Esophagus (tissue), 2 donors: ENCODE measurements around the gene FIBIN. TPM values are rescaled to one million over a fixed set of nuclear protein-coding genes. Genes with fewer than 3 reads are reported as not detected.

Experiments used
- H3K27ac ChIP-seq, 2 donors: one replicate each; pipeline ENCODE4 v1.5.1; 2013; ENCODE audit warnings: low read depth in 2 of 2, mild to moderate bottlenecking in 2 of 2, inconsistent platforms in 1 of 2, low read length in 1 of 2, moderate library complexity in 1 of 2
- H3K27me3 ChIP-seq, 2 donors: one replicate each; pipeline ENCODE4 v1.6.1; 2013; ENCODE audit warnings: low read length in 2 of 2, control low read depth in 1 of 2, mild to moderate bottlenecking in 1 of 2; ENCODE audit not compliant: insufficient read depth in 2 of 2, control insufficient read depth in 1 of 2
- H3K36me3 ChIP-seq, 2 donors: one replicate each; pipeline ENCODE4 v1.6.1; 2013; ENCODE audit warnings: low read length in 1 of 2; ENCODE audit not compliant: control insufficient read depth in 2 of 2, insufficient read depth in 2 of 2
- H3K4me1 ChIP-seq, 2 donors: one replicate each; pipeline ENCODE4 v1.6.1; 2013; ENCODE audit warnings: low read length in 1 of 2; ENCODE audit not compliant: control insufficient read depth in 2 of 2, insufficient read depth in 2 of 2
- H3K4me3 ChIP-seq, 2 donors: one replicate each; pipeline ENCODE4 v1.5.1; 2013; ENCODE audit warnings: low read length in 2 of 2, mild to moderate bottlenecking in 2 of 2, low read depth in 1 of 2, moderate library complexity in 1 of 2
- H3K9me3 ChIP-seq, 2 donors: one replicate each; pipeline ENCODE4 v1.6.1; 2013; ENCODE audit warnings: mild to moderate bottlenecking in 2 of 2, low read depth in 1 of 2, low read length in 1 of 2, moderate library complexity in 1 of 2; ENCODE audit not compliant: control insufficient read depth in 2 of 2, insufficient read depth in 1 of 2
- WGBS, 2 donors: extraction: QIAGEN DNeasy Blood & Tissue Kit; methylation state at CpG; one replicate each; pipeline ENCODE4 v1.1.7; 2013; 5-methylcytosine and 5-hydroxymethylcytosine counted together
- polyA plus RNA-seq, 2 donors: library from polyadenylated mRNA; stranded (reverse); fragments of 200-250 nt; gene quantifications; one replicate each; pipeline ENCODE4 v1.2.3, GENCODE V29; 2013
- donor health status: healthy with polysubstance abuse.
- donor health status: Bipolar disorder and iron deficiency.

Gene FIBIN
- polyA plus RNA-seq, 2 donors: 1.6 to 5.4 TPM

DNA sequence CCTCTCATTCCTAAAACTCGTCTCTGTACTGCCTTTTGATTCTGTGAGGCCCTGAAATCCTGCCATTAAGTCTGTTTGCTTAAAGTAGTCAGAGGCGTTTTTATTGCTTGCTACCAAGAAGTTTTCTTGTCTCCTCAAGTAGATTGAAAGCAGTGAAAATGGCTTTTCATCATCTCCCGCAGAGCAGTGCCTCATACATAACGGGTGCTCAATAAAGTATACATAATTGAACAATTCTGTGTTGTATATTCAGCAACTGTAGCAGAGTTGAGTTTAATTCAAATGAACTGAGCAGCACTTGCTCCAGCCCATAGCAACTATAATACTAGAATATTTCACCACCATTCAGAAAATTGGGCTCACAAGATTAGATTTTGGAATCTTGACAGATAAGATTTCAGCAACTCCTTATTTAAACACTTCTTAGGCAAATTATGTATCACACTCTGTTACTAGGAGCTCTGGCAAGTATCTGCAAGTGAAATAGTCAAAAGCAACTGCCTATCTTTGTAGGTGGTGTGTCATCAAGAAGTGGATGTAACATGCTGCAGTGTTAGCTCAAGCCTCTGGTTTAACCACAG is 20.0 kb downstream of the FIBIN start:
- H3K4me1 ChIP-seq: no peaks in the 10 kb centered on the region
- no peaks in the 10 kb centered on the region for H3K27me3 ChIP-seq
- no peak overlapping the region for H3K27ac ChIP-seq
- H3K9me3 ChIP-seq: no peaks in the 10 kb centered on the region
- 39 to 40% methylated on average over 4 of the region's 4 CpGs for WGBS, 2 donors
- no peaks in the 10 kb centered on the region for H3K36me3 ChIP-seq
- H3K4me3 ChIP-seq: no peak overlapping the region

DNA sequence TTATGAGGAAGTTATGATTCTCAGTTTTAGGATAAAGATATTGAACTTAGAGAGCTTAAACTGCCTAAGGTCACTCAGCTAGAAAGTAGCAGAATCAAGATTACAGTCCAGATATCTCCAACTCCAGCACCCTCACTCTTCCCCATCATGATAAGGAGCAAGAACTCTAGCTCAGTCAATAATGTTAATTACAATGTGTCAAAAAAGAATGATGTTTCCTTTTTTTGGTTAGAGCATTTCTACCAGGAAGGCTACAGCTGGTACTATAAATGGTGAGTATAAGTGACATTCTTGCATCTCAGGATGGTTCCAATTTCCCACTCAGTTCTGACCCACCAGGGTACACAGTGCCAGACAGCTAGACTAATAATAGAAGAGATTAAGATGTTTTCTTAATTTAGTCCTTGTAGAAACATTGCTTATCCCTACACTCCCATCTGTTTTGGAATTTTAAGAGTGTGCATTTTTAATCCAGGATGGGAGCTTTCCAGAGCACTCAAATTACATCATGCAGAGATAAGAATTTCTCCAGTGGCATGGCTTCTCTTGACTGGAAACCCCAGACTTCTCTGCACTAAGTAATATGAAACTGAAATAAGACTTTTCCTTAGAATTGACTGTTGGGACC is 25.1 kb downstream of the FIBIN start:
- no peaks in the 10 kb centered on the region for H3K27me3 ChIP-seq
- H3K27ac ChIP-seq: no peak overlapping the region
- H3K4me3 ChIP-seq: no peak overlapping the region
- H3K4me1 ChIP-seq: no peaks in the 10 kb centered on the region
- no peaks in the 10 kb centered on the region for H3K9me3 ChIP-seq
- no peaks in the 10 kb centered on the region for H3K36me3 ChIP-seq

DNA sequence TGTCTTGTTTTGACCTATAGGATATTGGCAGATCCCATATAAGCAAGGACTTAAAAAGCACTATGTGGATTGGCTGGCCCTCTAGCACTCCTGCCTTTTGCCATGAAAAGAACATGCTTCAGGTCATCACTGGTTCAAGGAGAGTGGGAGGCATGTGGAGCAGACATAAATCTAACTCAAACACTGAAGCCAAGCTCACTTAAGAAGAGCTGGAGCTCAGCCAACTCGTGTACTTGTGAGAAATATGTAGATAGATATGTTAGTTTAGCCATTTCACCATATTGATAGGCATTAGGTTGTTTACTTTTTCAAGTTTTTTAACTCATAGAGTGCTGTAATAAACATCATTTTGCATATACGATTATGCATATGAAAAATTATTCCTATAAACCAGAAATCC is 26.8 kb downstream of the FIBIN start:
- Histone ChIP-seq H3K4me1 (no peaks in the 10 kb centered on the region), H3K27ac (no peak overlapping the region), H3K9me3 (no peaks in the 10 kb centered on the region), H3K4me3 (no peak overlapping the region), H3K27me3 (no peaks in the 10 kb centered on the region), H3K36me3 (no peaks in the 10 kb centered on the region)
- WGBS, 2 donors: 50 to 60% methylated on average over 2 of the region's 2 CpGs

DNA sequence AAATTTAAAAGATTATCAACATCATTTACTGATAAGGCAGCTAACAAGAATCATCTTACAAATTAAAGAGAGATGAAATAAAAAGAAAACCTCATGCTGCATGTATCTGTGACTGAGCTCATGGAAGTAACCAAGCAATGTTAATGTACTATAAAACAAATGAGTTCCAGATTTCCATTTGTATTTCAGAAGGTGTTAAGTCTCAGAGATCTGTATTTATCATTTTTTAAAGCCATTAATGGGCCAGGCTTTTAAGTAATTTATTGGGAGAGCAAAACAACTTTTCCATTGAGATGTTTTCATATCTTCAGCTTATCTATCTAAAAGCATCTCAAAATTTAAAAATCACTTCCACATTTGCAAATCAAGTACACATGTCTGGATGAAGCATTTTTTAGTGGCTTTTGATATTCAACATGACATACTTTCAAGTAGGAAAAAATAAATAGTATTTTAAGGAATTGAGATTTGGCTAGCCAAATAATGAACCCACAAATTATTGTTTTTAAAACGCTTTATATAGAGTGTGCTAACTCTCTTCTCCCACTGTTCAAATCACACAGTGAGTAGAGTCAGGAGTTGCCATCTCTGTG is 28.8 kb downstream of the FIBIN start:
- H3K4me3 ChIP-seq: no peak overlapping the region
- H3K9me3 ChIP-seq: no peaks in the 10 kb centered on the region
- H3K27me3 ChIP-seq: no peaks in the 10 kb centered on the region
- no peak overlapping the region for H3K27ac ChIP-seq
- H3K36me3 ChIP-seq: no peaks in the 10 kb centered on the region
- no peaks in the 10 kb centered on the region for H3K4me1 ChIP-seq
- 75 to 81% methylated on average over 1 of the region's 1 CpG for WGBS, 2 donors

DNA sequence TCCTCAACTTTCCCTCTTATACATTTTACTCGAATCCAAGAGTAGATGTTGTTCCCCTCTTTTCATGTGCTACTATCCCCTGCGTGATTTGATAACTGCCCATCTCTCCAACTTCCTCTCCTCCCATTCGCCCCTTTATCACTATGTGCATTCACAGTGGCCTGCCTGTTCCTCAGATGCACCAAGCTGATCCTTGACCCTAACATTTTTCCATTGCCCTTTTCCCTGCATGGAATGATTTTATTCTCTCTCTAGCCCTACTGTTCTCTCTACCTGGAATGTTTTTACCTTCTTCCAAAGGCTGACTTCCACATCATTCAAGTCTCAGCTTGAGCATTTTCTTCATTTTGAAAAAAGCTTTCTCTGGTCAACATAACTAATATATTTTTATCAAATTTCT is 31.0 kb downstream of the FIBIN start:
- H3K4me1 ChIP-seq: no peaks in the 10 kb centered on the region
- H3K4me3 ChIP-seq: no peak overlapping the region
- H3K27ac ChIP-seq: no peak overlapping the region
- no peaks in the 10 kb centered on the region for H3K27me3 ChIP-seq
- H3K9me3 ChIP-seq: no peaks in the 10 kb centered on the region
- no peaks in the 10 kb centered on the region for H3K36me3 ChIP-seq
- 81 to 89% methylated on average over 3 of the region's 3 CpGs for WGBS, 2 donors

DNA sequence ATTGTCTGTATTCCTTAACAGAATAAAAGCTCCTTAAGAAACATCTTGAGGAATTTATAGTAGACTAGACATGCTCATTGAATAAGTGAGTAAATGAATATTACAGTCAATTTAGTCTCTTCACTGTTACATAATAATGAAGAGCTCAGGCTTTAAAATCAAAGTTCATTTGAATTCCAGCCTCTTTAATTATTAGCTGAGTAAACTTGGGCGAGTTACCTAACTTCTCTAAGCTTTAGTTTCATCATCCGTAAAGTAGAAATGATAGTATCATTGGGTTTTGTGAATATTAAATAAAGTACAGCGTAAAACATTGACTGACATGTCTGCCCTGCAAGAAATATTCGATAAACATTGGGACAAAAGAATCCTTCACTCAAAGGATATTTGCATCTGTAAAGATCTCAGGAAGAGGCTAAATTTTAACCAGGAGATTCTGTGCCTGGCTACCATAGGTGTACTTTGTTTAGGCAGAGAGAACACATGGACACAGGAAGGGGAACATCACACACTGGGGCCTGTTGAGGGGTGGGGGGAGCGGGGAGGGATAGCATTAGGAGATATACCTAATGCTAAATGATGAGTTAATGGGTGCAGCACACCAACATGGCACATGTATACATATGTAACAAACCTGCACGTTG is 31.5 kb downstream of the FIBIN start:
- Histone ChIP-seq H3K27me3 (no peaks in the 10 kb centered on the region), H3K9me3 (no peaks in the 10 kb centered on the region), H3K27ac (no peak overlapping the region), H3K4me1 (no peaks in the 10 kb centered on the region), H3K36me3 (no peaks in the 10 kb centered on the region), H3K4me3 (no peak overlapping the region)
- WGBS, 2 donors: 71 to 86% methylated on average over 6 of the region's 6 CpGs

DNA sequence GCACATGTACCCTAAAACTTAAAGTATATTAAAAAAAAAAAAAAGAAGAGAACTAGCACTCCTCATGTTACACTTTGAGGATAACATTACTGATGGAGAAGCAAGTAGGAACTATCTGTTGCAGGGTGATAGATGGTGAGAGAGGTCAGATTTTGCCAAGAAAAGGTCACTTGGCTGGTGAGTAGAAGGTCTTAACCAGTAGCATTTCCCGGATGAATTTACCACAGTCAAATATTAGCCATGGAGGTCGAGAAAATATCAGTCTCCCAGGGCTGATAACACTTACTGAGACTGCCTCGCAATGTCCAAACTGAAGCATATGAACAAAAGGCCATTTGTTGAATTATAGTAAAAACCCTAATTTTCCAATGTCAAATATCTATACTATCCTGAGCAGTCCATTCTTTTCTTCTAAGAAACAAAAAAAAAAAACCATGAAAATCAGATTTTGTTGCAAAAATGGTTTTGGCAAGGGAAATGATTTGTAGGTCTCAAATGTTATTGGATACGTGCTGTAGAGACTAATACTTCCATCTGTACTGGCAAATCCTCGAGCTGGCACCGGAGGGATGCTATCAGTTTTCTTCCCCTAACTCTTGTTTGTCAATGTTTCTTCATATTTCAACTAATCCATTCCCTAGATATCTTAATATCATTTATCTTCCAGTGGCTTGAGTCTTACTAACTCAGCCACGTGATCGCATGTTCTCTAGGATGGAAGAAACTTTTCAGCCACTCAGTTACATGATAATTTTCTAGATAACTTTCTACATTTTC is 32.2 kb downstream of the FIBIN start:
- Histone ChIP-seq H3K36me3 (no peaks in the 10 kb centered on the region), H3K27me3 (no peaks in the 10 kb centered on the region), H3K9me3 (no peaks in the 10 kb centered on the region), H3K4me3 (no peak overlapping the region), H3K4me1 (no peaks in the 10 kb centered on the region), H3K27ac (no peak overlapping the region)
- WGBS, 2 donors: 72 to 89% methylated on average over 8 of the region's 8 CpGs

DNA sequence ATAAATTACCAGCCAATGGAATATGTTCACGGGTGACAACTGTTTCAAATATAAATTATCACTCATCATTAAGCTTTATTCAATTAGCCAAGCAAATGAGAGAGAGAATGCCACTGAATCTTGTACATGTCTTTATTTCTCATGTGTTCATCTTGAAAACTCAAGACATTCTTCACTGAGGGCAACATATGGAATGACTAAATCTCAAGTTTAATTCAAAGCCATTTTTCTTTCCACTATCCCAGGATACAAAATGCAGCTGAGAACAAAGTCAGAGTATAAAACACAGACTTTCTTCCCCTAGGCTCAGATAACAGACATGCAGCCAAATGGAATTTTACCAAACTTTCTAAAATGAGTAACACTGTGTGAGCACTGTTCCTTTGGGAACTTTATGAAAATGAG is 34.7 kb downstream of the FIBIN start:
- Histone ChIP-seq H3K9me3 (no peaks in the 10 kb centered on the region), H3K27me3 (no peaks in the 10 kb centered on the region), H3K4me1 (no peaks in the 10 kb centered on the region), H3K36me3 (no peaks in the 10 kb centered on the region), H3K4me3 (no peak overlapping the region), H3K27ac (no peak overlapping the region)
- WGBS, 2 donors: 39 to 42% methylated on average over 1 of the region's 1 CpG

DNA sequence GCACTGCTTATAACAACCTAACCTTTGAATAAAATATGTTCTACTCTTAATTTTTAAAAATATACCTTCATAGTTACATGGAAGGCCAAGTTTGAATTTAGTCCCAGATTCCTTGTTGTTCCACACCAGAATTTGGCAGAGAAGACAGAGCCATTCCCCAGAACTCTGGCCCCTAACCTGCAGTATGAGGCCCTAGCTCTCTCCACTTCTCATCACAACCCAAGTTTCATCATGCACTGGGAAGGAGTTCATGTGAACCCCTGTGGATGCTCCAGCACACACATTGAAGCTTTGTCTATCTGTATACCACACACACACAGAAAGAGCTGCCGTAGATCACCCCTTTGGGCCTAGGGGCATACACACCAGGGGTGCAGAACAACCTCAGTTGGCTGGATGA is 36.1 kb downstream of the FIBIN start:
- Histone ChIP-seq H3K27me3 (no peaks in the 10 kb centered on the region), H3K4me1 (no peaks in the 10 kb centered on the region), H3K9me3 (no peaks in the 10 kb centered on the region), H3K27ac (no peak overlapping the region), H3K4me3 (no peak overlapping the region), H3K36me3 (no peaks in the 10 kb centered on the region)
- 92 to 94% methylated on average over 1 of the region's 1 CpG for WGBS, 2 donors
